Fibroblast of gingiva (primary cell): ENCODE results near the gene SZRD1.

Experiments
- DNase-seq: peaks from one replicate; pipeline ENCODE4 v3.0.0-alpha.2; 2011; ENCODE audit warnings: low read depth

The SZRD1 gene

DNA sequence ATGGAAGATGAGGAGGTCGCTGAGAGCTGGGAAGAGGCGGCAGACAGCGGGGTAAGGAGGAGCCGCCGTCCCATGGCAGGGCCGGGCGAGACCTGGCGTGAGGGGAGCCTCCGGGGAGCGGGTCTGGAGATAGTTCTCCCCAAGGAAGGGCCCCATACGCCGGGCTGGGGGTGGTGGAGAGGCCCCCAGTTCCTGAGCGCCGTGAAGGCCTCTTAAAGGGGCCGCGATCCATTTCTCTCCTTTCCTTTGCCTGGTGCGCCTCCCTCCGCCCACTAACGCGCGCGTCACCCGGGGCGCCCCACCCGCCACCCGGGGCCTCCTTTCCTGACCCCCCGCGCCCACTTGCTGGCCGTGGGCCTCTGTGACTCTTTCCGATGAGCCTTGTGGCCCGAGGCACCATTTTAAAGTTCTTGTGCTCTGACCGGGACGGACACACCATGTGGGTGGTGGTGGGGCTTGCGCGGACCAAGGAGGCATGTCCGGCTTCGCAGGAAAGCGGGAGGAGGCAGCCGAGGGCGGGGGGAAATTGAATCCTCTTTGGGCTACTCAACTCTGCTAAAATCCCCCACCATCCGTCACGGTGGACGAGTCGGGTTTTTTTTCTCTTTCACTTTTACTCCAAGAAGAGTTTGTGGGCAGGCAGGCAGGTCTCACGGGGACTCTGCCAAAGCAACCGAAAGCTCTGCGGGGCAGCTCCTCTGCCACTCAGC lies 371 bp downstream of the SZRD1 start:
- DNase-seq: peak; percentile 95

DNA sequence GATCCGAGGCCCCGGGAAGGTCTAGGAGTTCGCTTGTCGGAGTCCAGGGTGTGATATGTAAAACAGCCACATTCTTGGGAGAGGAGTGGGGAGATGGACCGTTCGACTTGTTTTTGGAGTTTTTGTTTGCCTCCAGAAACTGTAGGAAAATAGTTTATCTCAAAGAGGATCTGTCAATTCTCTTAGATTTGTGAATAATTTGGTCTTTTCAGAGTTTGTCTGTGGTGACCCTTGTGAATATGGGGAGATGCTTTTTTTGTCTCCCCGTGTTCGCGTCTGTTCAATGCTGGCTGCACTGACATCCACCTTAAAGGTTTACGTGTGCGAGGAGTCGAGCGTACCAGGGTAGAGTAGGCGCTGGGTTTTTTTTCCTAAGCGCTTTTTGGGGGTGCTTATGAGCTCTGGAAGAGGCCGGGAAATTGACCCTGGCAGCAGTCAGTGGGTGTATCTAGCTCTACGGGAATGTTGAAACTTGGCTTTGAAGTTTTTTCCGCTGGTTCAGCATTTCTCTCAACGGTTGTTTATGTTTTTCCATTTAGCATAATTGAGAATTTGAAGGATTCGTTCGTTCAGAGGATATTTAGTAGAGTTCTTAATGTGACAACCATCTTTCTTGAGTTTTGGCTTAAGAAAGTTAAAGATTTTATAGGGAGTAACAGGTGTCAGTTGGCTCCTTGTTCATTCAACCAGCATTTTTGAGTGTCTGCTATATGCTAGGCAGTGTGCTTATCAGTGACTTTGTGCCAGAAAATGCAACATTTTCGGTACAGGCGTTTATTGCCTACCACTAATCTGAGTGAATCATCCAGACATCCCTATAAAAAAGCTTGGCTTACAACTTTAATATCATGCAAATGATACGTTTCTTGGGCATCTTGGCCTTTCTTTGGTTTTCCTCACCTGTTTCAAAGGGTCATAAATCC lies 1.2 kb downstream of the SZRD1 start:
- peak; percentile 46 for DNase-seq

- no peak for DNase-seq
Observed at GRCh38 chr1:16369821-16370220, 2.8 kb downstream of the SZRD1 start.

DNA sequence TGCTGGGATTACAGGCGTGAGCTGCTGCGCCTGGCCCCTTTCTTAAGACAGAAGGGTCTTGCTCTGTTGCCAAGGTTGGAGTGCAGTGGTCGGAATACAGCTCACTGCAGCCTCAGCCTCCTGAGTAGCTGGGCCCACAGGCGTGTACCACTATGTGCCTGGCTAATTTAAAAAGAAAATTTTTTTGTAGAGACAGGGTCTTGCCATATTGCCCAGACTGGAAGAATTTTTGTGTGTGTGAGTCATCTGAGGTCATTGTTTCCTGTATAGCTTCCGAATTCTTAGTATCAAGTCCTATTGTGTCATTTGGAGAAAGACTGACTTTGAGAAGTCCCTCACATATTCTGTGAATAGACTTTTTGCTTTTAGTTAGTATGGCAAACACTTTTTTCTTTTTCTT lies 4.7 kb downstream of the SZRD1 start:
- peak; percentile 46 for DNase-seq

- DNase-seq: peak; percentile 81
Observed at GRCh38 chr1:16372535-16373285, 5.7 kb downstream of the SZRD1 start.

- no peak for DNase-seq
Observed at GRCh38 chr1:16374266-16374665, 7.2 kb downstream of the SZRD1 start.

DNA sequence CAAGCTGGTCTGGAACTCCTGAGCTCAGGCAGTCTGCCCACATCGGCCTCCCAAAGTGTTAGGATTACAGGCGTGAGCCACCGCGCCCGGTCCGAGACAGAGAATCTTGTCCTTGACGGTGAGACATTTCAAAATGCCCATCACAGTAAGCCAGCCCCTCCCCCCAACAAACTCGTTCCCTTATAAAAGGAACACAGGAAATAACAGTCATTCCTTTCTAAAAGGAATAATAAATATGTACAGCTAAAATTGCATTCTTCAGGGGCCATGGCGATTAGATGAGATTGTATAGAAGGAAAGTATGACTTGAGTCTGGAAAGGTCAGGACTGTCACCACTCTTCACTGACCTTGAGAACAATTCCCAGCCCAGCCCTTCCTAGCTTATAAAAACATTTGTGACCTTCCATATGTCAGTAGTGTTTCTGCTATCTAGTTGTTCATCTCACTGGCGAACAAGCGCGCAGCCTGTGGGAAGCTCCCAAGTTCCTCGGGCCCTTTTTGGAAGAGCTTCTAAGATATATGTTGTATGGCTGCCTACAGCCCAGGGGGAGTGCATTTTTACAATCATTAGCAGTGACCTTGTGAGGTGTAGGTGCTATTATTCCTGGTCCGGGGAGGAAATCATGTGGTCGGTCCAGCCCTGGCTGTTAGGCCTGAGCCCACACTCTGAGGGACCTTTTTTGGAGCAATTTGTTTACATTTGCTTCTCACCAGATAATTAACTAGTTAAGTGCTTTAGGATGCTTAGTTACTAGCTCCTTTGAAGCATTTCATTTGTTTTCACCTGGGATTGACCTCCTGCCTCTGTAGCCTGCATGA lies 8.7 kb downstream of the SZRD1 start:
- peak; percentile 83 for DNase-seq

- DNase-seq: no peak
Observed at GRCh38 chr1:16376971-16377370, 9.9 kb downstream of the SZRD1 start.

- DNase-seq: no peak
Observed at GRCh38 chr1:16378443-16378842, 11.4 kb downstream of the SZRD1 start.

DNA sequence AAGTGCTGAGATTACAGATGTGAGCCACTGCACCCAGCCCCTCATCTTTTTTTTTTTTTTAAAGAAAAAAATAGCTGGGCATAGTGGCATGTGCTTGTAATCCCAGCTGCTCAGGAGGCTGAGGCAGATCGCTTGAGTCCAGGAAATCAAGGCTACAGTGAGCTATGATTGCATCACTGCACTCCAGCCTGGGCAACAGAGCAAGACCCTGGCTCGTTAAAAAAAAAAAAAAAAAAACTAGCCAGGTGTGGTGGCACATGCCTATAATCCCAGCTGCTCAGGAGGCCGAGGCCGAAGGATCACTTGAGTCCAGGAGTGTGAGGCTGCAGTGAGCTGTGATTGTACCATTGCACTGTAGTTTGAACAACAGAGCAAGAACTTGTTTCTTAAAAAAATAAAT lies 13.8 kb downstream of the SZRD1 start:
- no peak for DNase-seq

DNA sequence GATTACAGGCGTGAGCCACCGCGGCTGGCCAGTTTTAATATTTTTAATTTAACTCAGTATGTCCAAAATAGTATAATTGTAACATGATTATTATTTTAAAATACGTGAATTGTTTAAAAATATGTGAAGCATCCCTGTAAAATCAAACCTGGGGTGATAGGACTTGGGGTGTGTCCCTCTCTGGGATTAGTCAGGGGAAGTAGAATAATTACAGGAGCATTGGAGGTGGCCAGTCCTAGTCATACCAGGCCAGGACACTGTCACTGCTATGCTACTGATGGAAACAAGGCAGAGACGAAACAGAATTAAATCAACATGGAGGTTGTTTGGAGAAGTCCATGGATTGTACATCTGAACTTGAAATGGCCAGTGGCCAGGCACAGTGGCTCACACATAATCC lies 16.8 kb downstream of the SZRD1 start:
- no peak for DNase-seq

DNA sequence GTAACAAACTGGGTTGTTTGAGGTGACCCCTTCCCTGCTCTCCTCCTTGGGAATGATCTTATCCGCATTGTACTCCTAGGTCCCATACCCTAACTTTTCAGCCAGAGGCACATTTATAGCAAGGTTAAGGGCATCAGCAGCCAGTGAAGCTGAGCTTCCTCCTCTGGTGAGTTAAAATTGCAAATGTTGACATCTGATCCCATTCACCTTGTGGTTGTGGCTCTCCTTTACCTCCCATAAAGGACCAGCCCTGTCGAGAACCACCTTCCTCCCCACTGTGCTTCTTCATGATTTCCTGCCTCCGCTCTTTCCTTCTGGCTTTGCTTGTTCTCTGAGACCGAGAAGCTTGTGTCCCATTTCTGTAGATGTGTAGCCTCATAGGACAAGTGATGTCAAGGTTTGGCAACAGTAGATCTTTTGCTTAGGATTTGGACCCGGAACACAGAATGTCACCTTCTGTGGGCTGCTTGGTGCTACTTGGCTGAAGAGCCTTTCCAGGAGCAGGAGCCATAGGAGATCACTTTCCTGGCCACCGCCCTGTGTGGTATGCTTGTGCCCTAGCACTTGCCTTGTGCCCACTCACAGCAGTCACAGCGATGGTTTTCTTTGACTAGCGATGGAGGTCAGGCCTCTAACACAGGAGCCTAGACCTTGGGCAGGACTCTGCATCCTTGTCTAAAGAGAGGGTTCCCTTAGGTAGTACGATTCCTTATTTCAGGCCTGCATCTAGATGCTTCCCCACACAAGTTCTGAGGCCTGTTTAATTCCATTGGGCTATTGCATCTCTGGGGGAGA lies 18.8 kb downstream of the SZRD1 start:
- no peak for DNase-seq

- peak; percentile 96 for DNase-seq
Observed at GRCh38 chr1:16386454-16387113, 19.5 kb downstream of the SZRD1 start.

GRCh38 chr1:16387201-16388188 lies 20.5 kb downstream of the SZRD1 start:
- no peak for DNase-seq

DNA sequence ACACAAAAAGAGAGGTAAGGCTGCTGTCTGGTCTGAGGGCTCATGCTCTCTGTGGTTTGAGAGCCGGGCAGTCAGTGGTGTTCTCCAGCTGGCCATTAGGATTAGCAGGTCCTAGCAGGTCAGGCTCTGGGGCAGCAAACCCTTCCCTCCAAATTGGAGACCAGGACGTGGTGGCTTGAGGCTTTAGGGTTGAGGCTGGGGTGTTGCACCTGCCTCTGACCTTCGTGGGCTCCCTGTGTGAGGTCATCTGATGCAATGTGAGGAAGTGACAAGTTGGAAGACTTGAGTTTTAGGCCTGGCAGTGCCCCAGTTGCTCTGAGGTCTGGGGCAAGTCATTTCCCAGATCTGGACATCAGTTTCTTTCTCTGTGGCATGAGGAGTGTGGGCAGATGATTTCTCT lies 24.4 kb downstream of the SZRD1 start:
- no peak for DNase-seq

GRCh38 chr1:16392740-16393569 lies 25.9 kb downstream of the SZRD1 start:
- DNase-seq: no peak

- DNase-seq: no peak
Observed at GRCh38 chr1:16393570-16394521, 26.8 kb downstream of the SZRD1 start.
